GM19099 (cell line): ENCODE measurements around the gene HMSD.

Source experiments
- POLR2A ChIP-seq: IDR thresholded peaks from 3 replicates; pipeline ENCODE4 v1.6.1; 2011; ENCODE audit warnings: low read depth; ENCODE audit not compliant: insufficient read length; ENCODE audit errors: extremely low read depth

HMSD gene

GRCh38 chr18:63975628-63976027 is 26.5 kb downstream of the HMSD start:
- no peak for TF ChIP-seq POLR2A

- TF ChIP-seq POLR2A, result no peak
Measured at GRCh38 chr18:63977040-63977439, 27.9 kb downstream of the HMSD start.

- TF ChIP-seq POLR2A, result no peak
Measured at GRCh38 chr18:63979409-63979920, 30.4 kb downstream of the HMSD start.

GRCh38 chr18:63980027-63980426 is 30.9 kb downstream of the HMSD start:
- no peak for TF ChIP-seq POLR2A

- no peak for TF ChIP-seq POLR2A
Measured at GRCh38 chr18:63980896-63981460, 31.9 kb downstream of the HMSD start.

GRCh38 chr18:63981719-63982118 is 32.6 kb downstream of the HMSD start:
- no peak for TF ChIP-seq POLR2A

GRCh38 chr18:63982361-63982760 is 33.3 kb downstream of the HMSD start:
- no peak for TF ChIP-seq POLR2A

GRCh38 chr18:63986885-63987284 is 37.8 kb downstream of the HMSD start:
- no peak for TF ChIP-seq POLR2A

GRCh38 chr18:63987743-63988142 is 38.6 kb downstream of the HMSD start:
- TF ChIP-seq POLR2A, result no peak

GRCh38 chr18:63992751-63993150 is 43.6 kb downstream of the HMSD start:
- no peak for TF ChIP-seq POLR2A

- no peak for TF ChIP-seq POLR2A
Measured at GRCh38 chr18:63994783-63995399, 45.8 kb downstream of the HMSD start.

GRCh38 chr18:63997041-63997440 is 47.9 kb downstream of the HMSD start:
- no peak for TF ChIP-seq POLR2A

- no peak for TF ChIP-seq POLR2A
Measured at GRCh38 chr18:63997606-63998005, 48.5 kb downstream of the HMSD start.

GRCh38 chr18:63999871-64000270 is 50.8 kb downstream of the HMSD start:
- TF ChIP-seq POLR2A, result no peak

GRCh38 chr18:64002581-64002980 is 53.5 kb downstream of the HMSD start:
- no peak for TF ChIP-seq POLR2A

GRCh38 chr18:64009305-64009704 is 60.2 kb downstream of the HMSD start:
- no peak for TF ChIP-seq POLR2A
